Ishikawa (cell line): ENCODE results near the gene COMMD2.

Experiments
- CREB1 ChIP-seq: IDR thresholded peaks from 2 replicates; pipeline ENCODE4 v1.6.1; 2012; ENCODE audit warnings: low read depth
- FOXM1 ChIP-seq: IDR thresholded peaks from 2 replicates; pipeline ENCODE4 v1.6.1; 2012; ENCODE audit warnings: low read depth, borderline replicate concordance
- REST ChIP-seq: IDR thresholded peaks from 2 replicates; pipeline ENCODE4 v1.6.1; 2012; ENCODE audit warnings: low read depth, mild to moderate bottlenecking
- YY1 ChIP-seq: IDR thresholded peaks from 2 replicates; pipeline ENCODE4 v1.6.1; 2012; ENCODE audit warnings: low read depth
- ZBTB7A ChIP-seq: IDR thresholded peaks from 2 replicates; pipeline ENCODE4 v1.6.1; 2012; ENCODE audit warnings: low read depth

DNA sequence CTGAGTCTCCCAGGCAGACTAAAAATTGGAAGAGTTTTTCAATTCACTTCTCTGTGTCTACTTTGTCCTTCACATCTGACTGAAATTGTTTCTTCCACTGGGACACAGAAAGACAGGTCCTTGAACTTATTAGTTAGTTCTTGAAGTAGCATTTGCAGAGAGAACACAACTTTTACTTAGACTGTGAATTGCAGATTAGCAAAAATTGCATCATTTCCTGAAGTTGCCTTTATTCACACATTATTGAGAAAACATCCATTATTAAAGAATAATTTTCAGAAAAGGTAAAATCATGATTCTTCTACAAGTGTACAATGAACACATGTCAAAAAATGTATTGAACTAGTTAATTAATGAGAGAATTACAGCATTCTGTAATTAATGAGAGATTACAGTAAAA lies 1.4 kb upstream of the COMMD2 start:
- TF ChIP-seq ZBTB7A (no peak), FOXM1 (no peak), YY1 (no peak), REST (no peak), CREB1 (no peak)
